HCT116 (cell line): ENCODE measurements around the gene MON2. TPM values are rescaled to one million over a fixed set of nuclear protein-coding genes. Genes with fewer than 3 reads are reported as not detected.

Experiments
- ATAC-seq: fragments of 200-7000 bp; cut with Tn5 transposase; 2 replicates; pipeline ENCODE4 v1.9.1; 2020; ENCODE audit warnings: mild to moderate bottlenecking, moderate library complexity
- BruUV-seq: library from RNA; stranded (reverse); fragments of 400-500 nt; replicated peaks from 2 replicates; lab custom pipeline; 2021; lab: Mats Ljungman, UMichigan
- CTCF ChIA-PET: fragments of 300-600 bp; sonication (Branson Sonifier 250); formaldehyde crosslinking; loops from one replicate; lab custom pipeline; 2021; ENCODE audit warnings: antibody characterized with exemption; lab: Charles Lee
- POLR2A ChIA-PET: fragments of 300-600, 350-600 bp; sonication (Branson Sonifier 250); formaldehyde crosslinking; loops from one replicate; lab custom pipeline; 2021; ENCODE audit warnings: antibody characterized with exemption; lab: Charles Lee
- RAD21 ChIA-PET, 2 experiments: fragments of 300-600 bp; sonication (Branson Sonifier 250); formaldehyde crosslinking; loops; one replicate each; lab custom pipeline; 2023; ENCODE audit warnings: low total read pairs in 2 of 2; ENCODE audit not compliant: uncharacterized antibody in 2 of 2, unreplicated experiment in 2 of 2, low non-redundant PET in 1 of 2; lab: Charles Lee
- DNase-seq: peaks from one replicate; pipeline ENCODE4 v3.0.0-alpha.2; 2010; ENCODE audit warnings: low read depth, low spot score
- H2AFZ ChIP-seq: fragments of 200-600 bp; shearing (Covaris generic), sonication (generic); 2 replicates; pipeline ENCODE4 v1.6.1; 2017; ENCODE audit warnings: low read depth, mixed run types, mixed read lengths, antibody characterized with exemption, low read length; ENCODE audit not compliant: poor library complexity, severe bottlenecking
- H3K27ac ChIP-seq: 2 replicates; pipeline ENCODE4 v1.5.1; 2012; ENCODE audit warnings: low read depth, low read length
- H3K27me3 ChIP-seq: fragments of 200-600 bp; sonication (generic); 2 replicates; pipeline ENCODE4 v1.6.1; 2016; ENCODE audit warnings: mixed run types, low read length, mixed read lengths; ENCODE audit not compliant: insufficient read depth
- H3K36me3 ChIP-seq, 2 experiments: fragments of 200-500 bp in 1 of 2; fragments of 200-600 bp in 1 of 2; sonication (Bioruptor generic) in 1 of 2; sonication (generic) in 1 of 2; 2 replicates each; pipeline versions ENCODE4 v1.5.1 to v1.6.1; 2014 to 2016; ENCODE audit warnings: low read length in 2 of 2, inconsistent platforms in 1 of 2, mixed read lengths in 1 of 2, mixed run types in 1 of 2; ENCODE audit not compliant: insufficient read depth in 2 of 2, control insufficient read depth in 1 of 2
- H3K4me1 ChIP-seq, 2 experiments: fragments of 200-600 bp in 1 of 2; sonication (generic) in 1 of 2; 2 replicates each; pipeline versions ENCODE4 v1.5.1 to v1.6.1; 2012 to 2017; ENCODE audit warnings: low read length in 2 of 2, inconsistent platforms in 1 of 2, mild to moderate bottlenecking in 1 of 2, mixed read lengths in 1 of 2, mixed run types in 1 of 2, moderate library complexity in 1 of 2; ENCODE audit not compliant: insufficient read depth in 2 of 2, control insufficient read depth in 1 of 2
- H3K4me2 ChIP-seq: fragments of 200-600 bp; sonication (generic); 2 replicates; pipeline ENCODE4 v1.6.1; 2017; ENCODE audit warnings: mixed run types, low read length, mixed read lengths
- H3K4me3 ChIP-seq, 2 experiments: fragments of 200-600 bp in 1 of 2; sonication (generic) in 1 of 2; replicated peaks in 1 of 2; 2 replicates each; pipeline ENCODE4 v1.5.1; 2011 to 2016; ENCODE audit warnings: low read length in 2 of 2, control low read depth in 1 of 2, low read depth in 1 of 2, mild to moderate bottlenecking in 1 of 2, mixed read lengths in 1 of 2, mixed run types in 1 of 2
- H3K79me2 ChIP-seq: fragments of 200-600 bp; sonication (generic); 2 replicates; pipeline ENCODE4 v1.6.1; 2017; ENCODE audit warnings: mild to moderate bottlenecking, mixed run types, low read length, moderate library complexity, mixed read lengths; ENCODE audit not compliant: insufficient read depth
- H3K9ac ChIP-seq: fragments of 200-600 bp; sonication (generic); 2 replicates; pipeline ENCODE4 v1.6.1; 2016; ENCODE audit warnings: low read length, mixed read lengths
- H3K9me2 ChIP-seq: fragments of 200-600 bp; sonication (generic), shearing (Covaris generic); 2 replicates; pipeline ENCODE4 v1.6.1; 2017; ENCODE audit warnings: mixed run types, mild to moderate bottlenecking, moderate library complexity; ENCODE audit not compliant: insufficient read depth
- H3K9me3 ChIP-seq, 2 experiments: fragments of 200-500 bp in 1 of 2; fragments of 200-600 bp in 1 of 2; sonication (Bioruptor generic) in 1 of 2; sonication (generic) in 1 of 2; 2 replicates each; pipeline ENCODE4 v1.6.1; 2014 to 2017; ENCODE audit warnings: low read length in 2 of 2, mixed read lengths in 2 of 2, inconsistent platforms in 1 of 2, low read depth in 1 of 2, mild to moderate bottlenecking in 1 of 2, mixed run types in 1 of 2, moderate library complexity in 1 of 2; ENCODE audit not compliant: control insufficient read depth in 1 of 2, insufficient read depth in 1 of 2
- H4K20me1 ChIP-seq: fragments of 200-600 bp; sonication (generic), shearing (Covaris generic); 2 replicates; pipeline ENCODE4 v1.6.1; 2017; ENCODE audit warnings: mixed run types, mild to moderate bottlenecking, moderate library complexity; ENCODE audit not compliant: insufficient read depth
- CBX3 ChIP-seq: IDR thresholded peaks from 2 replicates; pipeline ENCODE4 v1.6.1; 2012; ENCODE audit warnings: low read depth
- CTCF ChIP-seq, 3 experiments: fragments of 200-600 bp in 1 of 3; sonication (generic) in 1 of 3; IDR thresholded peaks in 2 of 3; conservative IDR thresholded peaks in 1 of 3; 2 replicates each; pipeline ENCODE4 v1.5.1; 2012 to 2017; ENCODE audit warnings: low read depth in 2 of 3, low read length in 2 of 3, antibody characterized with exemption in 1 of 3, borderline replicate concordance in 1 of 3, control low read depth in 1 of 3, mild to moderate bottlenecking in 1 of 3, mixed read lengths in 1 of 3, mixed run types in 1 of 3, moderate library complexity in 1 of 3; ENCODE audit not compliant: insufficient read depth in 1 of 3
- EGR1 ChIP-seq: IDR thresholded peaks from 2 replicates; pipeline ENCODE4 v1.6.1; 2012; ENCODE audit warnings: low read depth
- ELF1 ChIP-seq: IDR thresholded peaks from 2 replicates; pipeline ENCODE4 v1.6.1; 2012; ENCODE audit warnings: low read depth, borderline replicate concordance
- EZH2phosphoT487 ChIP-seq: fragments of 200-600 bp; IDR thresholded peaks from 2 replicates; pipeline ENCODE4 v1.6.1; 2018; ENCODE audit warnings: antibody characterized with exemption, borderline replicate concordance
- FOSL1 ChIP-seq: IDR thresholded peaks from 2 replicates; pipeline ENCODE4 v1.6.1; 2012; ENCODE audit warnings: low read depth
- POLR2A ChIP-seq: IDR thresholded peaks from 2 replicates; pipeline ENCODE4 v1.7.0; 2011; ENCODE audit warnings: borderline replicate concordance; ENCODE audit not compliant: insufficient read depth, insufficient read length; ENCODE audit errors: extremely low read depth
- POLR2AphosphoS5 ChIP-seq: IDR thresholded peaks from 2 replicates; pipeline ENCODE4 v1.6.1; 2011; ENCODE audit warnings: mild to moderate bottlenecking, low read depth, low read length, moderate library complexity
- RAD21 ChIP-seq: IDR thresholded peaks from 2 replicates; pipeline ENCODE4 v1.6.1; 2012; ENCODE audit warnings: low read depth, mild to moderate bottlenecking
- REST ChIP-seq: IDR thresholded peaks from 2 replicates; pipeline ENCODE4 v1.6.1; 2012; ENCODE audit warnings: low read depth
- SP1 ChIP-seq: IDR thresholded peaks from 2 replicates; pipeline ENCODE4 v1.6.1; 2012; ENCODE audit warnings: low read depth
- SRF ChIP-seq: IDR thresholded peaks from 2 replicates; pipeline ENCODE4 v1.6.1; 2012; ENCODE audit warnings: low read depth
- TCF7L2 ChIP-seq: IDR thresholded peaks from 2 replicates; pipeline ENCODE4 v1.7.0; 2011; ENCODE audit warnings: borderline replicate concordance, inconsistent platforms; ENCODE audit not compliant: insufficient read depth, insufficient read length; ENCODE audit errors: extremely low read depth
- ZFX ChIP-seq: fragments of 450-650 bp; IDR thresholded peaks from 2 replicates; pipeline ENCODE4 v1.6.1; 2017
- ZNF274 ChIP-seq: fragments of 200-500 bp; sonication (Bioruptor generic); IDR thresholded peaks from 2 replicates; pipeline ENCODE4 v1.6.1; 2014; ENCODE audit warnings: mild to moderate bottlenecking, low read depth, low read length, inconsistent platforms
- intact Hi-C: fragments of 100-400 bp; cut with micrococcal nuclease; formaldehyde crosslinking; loops from 2 replicates; pipeline ENCODE4 v1.10.0; 2022
- total RNA-seq: library from RNA; stranded (reverse); gene quantifications from one replicate; pipeline ENCODE4 v1.2.1, GENCODE V29; 2021; ENCODE audit not compliant: unreplicated experiment
- TF ChIP-seq, protein P1 (sequence below): IDR thresholded peaks from 2 replicates; pipeline ENCODE4 v1.6.1; 2012
- TF ChIP-seq, protein P2 (sequence below): IDR thresholded peaks from 2 replicates; pipeline ENCODE4 v1.6.1; 2012

MON2 gene
- total RNA-seq, 1 experiment from 2014 or later = 30.7 TPM

GRCh38 chr12:62469704-62470103 is 3.1 kb downstream of the MON2 start (continued):
- TF ChIP-seq REST (no peak), ZNF274 (no peak), SP1 (no peak), TCF7L2 (no peak), RAD21 (no peak), POLR2AphosphoS5 (no peak), ZFX (no peak), CTCF (IDR thresholded peaks at IDR 0.05 in 2 of 3, conservative IDR thresholded peaks at IDR 0.05 in 1 of 3; ENCODE audit: borderline replicate concordance in 1 of 3, insufficient read depth in 1 of 3, low read depth in 2 of 3, low read length in 2 of 3) (no peak)
- TF ChIP-seq, protein P1, sequence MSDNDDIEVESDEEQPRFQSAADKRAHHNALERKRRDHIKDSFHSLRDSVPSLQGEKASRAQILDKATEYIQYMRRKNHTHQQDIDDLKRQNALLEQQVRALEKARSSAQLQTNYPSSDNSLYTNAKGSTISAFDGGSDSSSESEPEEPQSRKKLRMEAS = no peak

GRCh38 chr12:62471734-62472133 is 5.1 kb downstream of the MON2 start:
- H3K9ac ChIP-seq = no peak overlapping the region
- no peak for DNase-seq
- no peak overlapping the region for H2AFZ ChIP-seq
- no peak for ATAC-seq
- intact Hi-C loops = no loop called here
- H4K20me1 ChIP-seq = no peaks in the 10 kb centered on the region
- H3K36me3 ChIP-seq = no peaks in the 10 kb centered on the region
- no peak overlapping the region for H3K27ac ChIP-seq
- no peaks in the 10 kb centered on the region for H3K9me3 ChIP-seq
- TF ChIP-seq, protein P2, sequence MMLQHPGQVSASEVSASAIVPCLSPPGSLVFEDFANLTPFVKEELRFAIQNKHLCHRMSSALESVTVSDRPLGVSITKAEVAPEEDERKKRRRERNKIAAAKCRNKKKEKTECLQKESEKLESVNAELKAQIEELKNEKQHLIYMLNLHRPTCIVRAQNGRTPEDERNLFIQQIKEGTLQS = no peak
- no peak for TF ChIP-seq ZNF274
- TF ChIP-seq, protein P1 = no peak
- TF ChIP-seq EGR1 = no peak
- TF ChIP-seq FOSL1 = no peak
- TF ChIP-seq EZH2phosphoT487 = no peak
- no peak for TF ChIP-seq POLR2A
- no peak for TF ChIP-seq ELF1
- no peak for TF ChIP-seq SRF
- TF ChIP-seq TCF7L2 = no peak
- no peak for TF ChIP-seq SP1
- TF ChIP-seq RAD21 = no peak
- no peak for TF ChIP-seq CBX3
- no TSS peak for BruUV-seq
- ChIA-PET RAD21 (no interaction called here), CTCF (no interaction called here), POLR2A (no interaction called here)
- no peaks in the 10 kb centered on the region for H3K9me2 ChIP-seq
- no peak overlapping the region for H3K4me3 ChIP-seq
- peaks cover 0 to 4% of the 10 kb centered on the region in 2 experiments; a peak in 1 of 4 replicates for H3K4me1 ChIP-seq
- H3K4me2 ChIP-seq = no peak overlapping the region
- H3K79me2 ChIP-seq = peaks cover 90% of the 10 kb centered on the region
- no peaks in the 10 kb centered on the region for H3K27me3 ChIP-seq
